DND-41 (cell line): ENCODE results near the gene SPEF1.

ENCODE experiments used
- ATAC-seq: fragments of 200-7000 bp; cut with Tn5 transposase; 3 replicates; pipeline ENCODE4 v1.9.1; 2021; ENCODE audit warnings: low read depth; ENCODE audit not compliant: insufficient read depth
- DNase-seq: peaks from one replicate; pipeline ENCODE4 v3.0.0-alpha.2; 2020
- H2AFZ ChIP-seq: 2 replicates; pipeline ENCODE4 v1.6.0; 2012; ENCODE audit warnings: low read depth, low read length
- H3K27ac ChIP-seq: 2 replicates; pipeline ENCODE4 v1.5.1; 2012; ENCODE audit warnings: low read length, inconsistent platforms
- H3K27me3 ChIP-seq: fragments of 200-600 bp; sonication (generic); 2 replicates; pipeline ENCODE4 v1.6.0; 2012; ENCODE audit warnings: low read length, mild to moderate bottlenecking, inconsistent platforms; ENCODE audit not compliant: insufficient read depth, poor library complexity
- H3K36me3 ChIP-seq: 2 replicates; pipeline ENCODE4 v1.5.1; 2012; ENCODE audit warnings: low read length, inconsistent platforms; ENCODE audit not compliant: insufficient read depth
- H3K4me1 ChIP-seq: 2 replicates; pipeline ENCODE4 v1.5.1; 2012; ENCODE audit warnings: mild to moderate bottlenecking, low read length; ENCODE audit not compliant: insufficient read depth
- H3K4me2 ChIP-seq: 2 replicates; pipeline ENCODE4 v1.6.0; 2012; ENCODE audit warnings: mild to moderate bottlenecking, moderate library complexity, low read length, inconsistent platforms; ENCODE audit not compliant: insufficient read depth
- H3K4me3 ChIP-seq, 2 experiments: fragments of 200-600 bp in 1 of 2; shearing (Covaris generic) in 1 of 2; 2 replicates each; pipeline ENCODE4 v1.5.1; 2012 to 2016; ENCODE audit warnings: inconsistent platforms in 2 of 2, low read length in 2 of 2, mild to moderate bottlenecking in 2 of 2, low read depth in 1 of 2, moderate library complexity in 1 of 2
- H3K79me2 ChIP-seq: 2 replicates; pipeline ENCODE4 v1.6.0; 2012; ENCODE audit warnings: low read length, inconsistent platforms; ENCODE audit not compliant: insufficient read depth
- H3K9ac ChIP-seq: 2 replicates; pipeline ENCODE4 v1.6.0; 2012; ENCODE audit warnings: low read depth, mild to moderate bottlenecking, inconsistent platforms, low read length, moderate library complexity
- H3K9me3 ChIP-seq: 2 replicates; pipeline ENCODE4 v1.5.1; 2012; ENCODE audit warnings: low read length, moderate library complexity, mild to moderate bottlenecking, inconsistent platforms; ENCODE audit not compliant: insufficient read depth, severe bottlenecking
- H4K20me1 ChIP-seq: 2 replicates; pipeline ENCODE4 v1.6.0; 2012; ENCODE audit warnings: low read length; ENCODE audit not compliant: insufficient read depth
- EZH2 ChIP-seq: IDR thresholded peaks from 3 replicates; pipeline ENCODE4 v1.6.1; 2012; ENCODE audit warnings: borderline replicate concordance, low read depth, mild to moderate bottlenecking, moderate library complexity, low read length, inconsistent platforms; ENCODE audit not compliant: severe bottlenecking
- TF ChIP-seq, protein P1 (sequence below): IDR thresholded peaks from 2 replicates; pipeline ENCODE4 v1.5.1; 2012; ENCODE audit warnings: borderline replicate concordance, low read length, moderate library complexity, mild to moderate bottlenecking; ENCODE audit not compliant: poor library complexity, severe bottlenecking; ENCODE audit errors: extremely low read depth

SPEF1 gene

DNA sequence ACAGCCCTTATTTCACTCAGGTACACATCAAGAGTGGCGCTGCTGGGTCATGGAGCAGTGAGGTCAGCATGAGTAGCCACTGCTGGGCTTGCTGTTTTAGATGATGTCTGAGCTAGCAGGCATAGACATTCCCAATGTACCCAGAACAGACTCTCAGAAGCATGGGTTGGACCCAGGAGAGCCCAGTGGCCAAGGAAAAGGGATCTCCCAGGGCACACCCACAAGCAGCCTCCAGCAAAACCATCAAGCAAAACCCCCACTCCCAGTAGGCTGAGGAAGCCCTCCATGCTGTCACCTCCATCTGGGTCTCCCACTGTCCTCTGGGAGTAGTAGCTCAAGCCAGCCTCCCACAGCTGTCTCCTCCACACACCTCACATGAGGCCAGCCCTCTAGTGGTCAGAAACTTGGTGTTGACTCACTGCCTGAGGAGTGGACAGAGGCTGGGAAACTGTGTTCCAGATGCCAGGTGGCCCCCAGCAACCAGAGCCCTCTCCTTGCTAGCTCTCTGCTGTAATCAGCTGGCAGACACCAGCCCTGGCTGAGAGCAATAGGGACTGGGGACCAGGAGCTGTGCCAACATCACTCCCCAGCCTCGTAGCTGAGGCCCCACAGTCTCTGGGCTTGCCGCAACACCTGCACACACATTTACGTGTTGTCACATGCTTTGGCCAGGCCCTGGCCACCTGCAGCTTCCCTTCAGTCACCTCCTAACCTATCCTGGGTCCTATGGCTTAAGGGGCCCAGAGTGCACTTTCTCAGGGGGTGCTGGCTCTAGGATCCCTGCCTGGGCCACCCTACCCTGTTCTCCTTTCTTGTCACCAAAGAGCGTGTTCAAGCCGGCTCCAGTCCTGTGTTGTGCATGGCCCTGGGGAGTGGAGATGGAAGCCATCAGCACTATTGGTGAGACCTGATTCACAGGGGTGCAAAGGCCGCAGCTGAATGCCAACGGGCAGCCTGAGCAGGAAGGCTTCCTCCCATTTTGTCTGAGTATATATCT lies 37.2 kb upstream of the SPEF1 start:
- H3K36me3 ChIP-seq, result peaks cover 14% of the 10 kb centered on the region
- H3K4me2 ChIP-seq, result no peak overlapping the region
- H3K4me3 ChIP-seq, result no peak overlapping the region
- H4K20me1 ChIP-seq, result no peaks in the 10 kb centered on the region
- 0 out of 2 replicates have a peak overlapping the region, but pooled peaks have one; percentile 80 for H3K9ac ChIP-seq
- H3K4me1 ChIP-seq, result peaks cover 50% of the 10 kb centered on the region
- no peaks in the 10 kb centered on the region for H3K9me3 ChIP-seq
- no peak overlapping the region for H2AFZ ChIP-seq
- no peak for ATAC-seq
- no peak for DNase-seq
- TF ChIP-seq, protein P1, sequence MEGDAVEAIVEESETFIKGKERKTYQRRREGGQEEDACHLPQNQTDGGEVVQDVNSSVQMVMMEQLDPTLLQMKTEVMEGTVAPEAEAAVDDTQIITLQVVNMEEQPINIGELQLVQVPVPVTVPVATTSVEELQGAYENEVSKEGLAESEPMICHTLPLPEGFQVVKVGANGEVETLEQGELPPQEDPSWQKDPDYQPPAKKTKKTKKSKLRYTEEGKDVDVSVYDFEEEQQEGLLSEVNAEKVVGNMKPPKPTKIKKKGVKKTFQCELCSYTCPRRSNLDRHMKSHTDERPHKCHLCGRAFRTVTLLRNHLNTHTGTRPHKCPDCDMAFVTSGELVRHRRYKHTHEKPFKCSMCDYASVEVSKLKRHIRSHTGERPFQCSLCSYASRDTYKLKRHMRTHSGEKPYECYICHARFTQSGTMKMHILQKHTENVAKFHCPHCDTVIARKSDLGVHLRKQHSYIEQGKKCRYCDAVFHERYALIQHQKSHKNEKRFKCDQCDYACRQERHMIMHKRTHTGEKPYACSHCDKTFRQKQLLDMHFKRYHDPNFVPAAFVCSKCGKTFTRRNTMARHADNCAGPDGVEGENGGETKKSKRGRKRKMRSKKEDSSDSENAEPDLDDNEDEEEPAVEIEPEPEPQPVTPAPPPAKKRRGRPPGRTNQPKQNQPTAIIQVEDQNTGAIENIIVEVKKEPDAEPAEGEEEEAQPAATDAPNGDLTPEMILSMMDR, result peak; percentile 51
- no peak for TF ChIP-seq EZH2
- H3K79me2 ChIP-seq, result peaks cover 18% of the 10 kb centered on the region
- H3K27ac ChIP-seq, result peak overlapping the region; percentile 7; the same call in 1 of the 2 replicates
- no peaks in the 10 kb centered on the region for H3K27me3 ChIP-seq

GRCh38 chr20:3815703-3816315 lies 34.6 kb upstream of the SPEF1 start:
- Histone ChIP-seq H3K4me2 (peak overlapping the region; percentile 16; the same call in 1 of the 2 replicates), H3K9ac (peak overlapping the region; percentile 17), H3K79me2 (peaks cover 4% of the 10 kb centered on the region), H3K9me3 (no peaks in the 10 kb centered on the region), H2AFZ (peak overlapping the region; percentile 40), H3K36me3 (no peaks in the 10 kb centered on the region), H3K27me3 (no peaks in the 10 kb centered on the region), H3K4me3 (no peak overlapping the region), H4K20me1 (no peaks in the 10 kb centered on the region), H3K4me1 (peaks cover 55% of the 10 kb centered on the region), H3K27ac (peak overlapping the region; percentile 71)
- TF ChIP-seq, protein P1, result no peak
- TF ChIP-seq EZH2, result no peak
- DNase-seq (peak; percentile 70), ATAC-seq (peak; percentile 22)

DNA sequence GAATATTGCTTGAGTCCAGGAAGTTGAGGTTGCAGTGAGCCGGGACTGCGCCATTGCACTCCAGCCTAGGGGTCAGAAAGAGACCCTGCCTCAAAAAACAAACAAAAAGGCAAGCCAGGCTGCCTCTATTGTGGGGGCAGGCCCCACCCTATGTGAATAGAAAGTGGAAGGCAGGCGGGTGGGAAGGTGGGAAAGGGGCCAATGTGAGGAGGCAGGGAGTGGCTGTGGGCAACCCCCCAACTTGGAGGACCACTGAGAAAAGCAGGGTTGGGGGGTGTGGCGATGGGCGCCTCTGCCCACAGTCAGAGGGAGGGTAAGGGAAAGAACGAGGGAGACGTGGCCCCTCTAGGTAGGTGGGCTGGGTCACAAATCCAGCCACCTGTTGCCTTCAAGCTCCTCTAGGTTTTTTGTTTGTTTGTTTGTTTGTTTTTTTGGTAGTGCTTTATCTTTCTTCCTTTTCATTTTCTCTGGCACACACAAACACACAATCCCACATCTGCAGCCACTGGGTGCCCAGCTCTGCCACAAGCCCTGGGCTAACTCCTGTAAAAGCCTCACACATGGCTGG lies 33.8 kb upstream of the SPEF1 start:
- DNase-seq, result no peak
- H3K9ac ChIP-seq, result no peak overlapping the region
- no peak for ATAC-seq
- H3K4me3 ChIP-seq, result no peak overlapping the region
- no peak overlapping the region for H3K4me2 ChIP-seq
- 0 out of 2 replicates have a peak, but pooled peaks cover 3% of the 10 kb centered on the region for H3K79me2 ChIP-seq
- H3K27me3 ChIP-seq, result no peaks in the 10 kb centered on the region
- H3K27ac ChIP-seq, result no peak overlapping the region
- no peaks in the 10 kb centered on the region for H3K9me3 ChIP-seq
- TF ChIP-seq, protein P1, result no peak
- no peak overlapping the region for H2AFZ ChIP-seq
- no peaks in the 10 kb centered on the region for H3K36me3 ChIP-seq
- H4K20me1 ChIP-seq, result no peaks in the 10 kb centered on the region
- H3K4me1 ChIP-seq, result peaks cover 63% of the 10 kb centered on the region
